22Rv1 (cell line): Measurements from ENCODE around the gene PDE6A.
A peak's percentile ranks its signal among the peaks of the same experiment; 100 is the strongest.

ENCODE experiments used
- H3K27ac ChIP-seq: fragments of 450-650 bp; 2 replicates; pipeline ENCODE4 v1.5.1; 2017
- CTCF ChIP-seq: fragments of 450-650 bp; IDR thresholded peaks from 2 replicates; pipeline ENCODE4 v1.5.1; 2017; ENCODE audit warnings: mild to moderate bottlenecking
- ZFX ChIP-seq: fragments of 450-650 bp; IDR thresholded peaks from 2 replicates; pipeline ENCODE4 v1.6.1; 2017; ENCODE audit warnings: antibody characterized with exemption, borderline replicate concordance

PDE6A gene

GRCh38 chr5:149944666-149945065 is at the start of gene PDE6A:
PDE6A (minus strand) TSS chr5:149944793; CDS start chr5:149944673, 120 bp downstream.
- TF ChIP-seq CTCF (no peak), ZFX (no peak)
- H3K27ac ChIP-seq = no peak within 1 kb of the TSS

GRCh38 chr5:149993471-149993870 is 48.9 kb upstream of the PDE6A start:
- H3K27ac ChIP-seq = no peak overlapping the region

GRCh38 chr5:149990518-149991376 is 46.2 kb upstream of the PDE6A start:
- peak; percentile 93 for TF ChIP-seq CTCF
- no peak for TF ChIP-seq ZFX
- H3K27ac ChIP-seq = no peak overlapping the region

More at GRCh38 chr5:149993471-149993870, 48.9 kb upstream of the PDE6A start:
- no peak for TF ChIP-seq ZFX
- TF ChIP-seq CTCF = no peak

GRCh38 chr5:149988126-149988525 is 43.5 kb upstream of the PDE6A start:
- H3K27ac ChIP-seq = no peak overlapping the region

GRCh38 chr5:149982505-149982904 is 37.9 kb upstream of the PDE6A start:
- TF ChIP-seq CTCF (no peak), ZFX (no peak)
- no peak overlapping the region for H3K27ac ChIP-seq

More at GRCh38 chr5:149988126-149988525, 43.5 kb upstream of the PDE6A start:
- no peak for TF ChIP-seq CTCF
- no peak for TF ChIP-seq ZFX

GRCh38 chr5:149981206-149981605 is 36.6 kb upstream of the PDE6A start:
- no peak overlapping the region for H3K27ac ChIP-seq
- TF ChIP-seq CTCF (no peak), ZFX (no peak)

- peak overlapping the region; percentile 41; the same call in 1 of the 2 replicates for H3K27ac ChIP-seq
- TF ChIP-seq ZFX = no peak
Observed at GRCh38 chr5:149979896-149980295, 35.3 kb upstream of the PDE6A start.
